Peyer's patch (tissue), 4 donors: ENCODE data around the gene CLEC16A.

ENCODE experiments used
- CTCF ChIP-seq, 6 experiments: fragments of 450-650 bp in 4 of 6; fragments of 200-600 bp in 2 of 6; sonication (generic) in 1 of 6; IDR thresholded peaks; one replicate each; pipeline ENCODE4 v1.5.1; 2017 to 2019; ENCODE audit warnings: antibody characterized with exemption in 6 of 6, mild to moderate bottlenecking in 3 of 6, moderate library complexity in 1 of 6
- POLR2A ChIP-seq, 2 donors: fragments of 450-650 bp; IDR thresholded peaks; one replicate each; pipeline ENCODE4 v1.5.1; 2017; ENCODE audit warnings: antibody characterized with exemption in 2 of 2, mild to moderate bottlenecking in 2 of 2, moderate library complexity in 2 of 2

- TF ChIP-seq CTCF (IDR thresholded peaks at IDR 0.05) (no peak), POLR2A (IDR thresholded peaks at IDR 0.05) (no peak)
Observed at GRCh38 chr16:10896165-10896564, 48.2 kb upstream of the CLEC16A start.
